Mesendoderm (in vitro differentiated cells): ENCODE data around the gene ZBTB39. TPM values are rescaled to one million over a fixed set of nuclear protein-coding genes. Genes with fewer than 3 reads are reported as not detected.
A peak's percentile ranks its signal among the peaks of the same experiment; 100 is the strongest.
"Not testable (repeated sequence)": the region's sequence is repeated elsewhere in the genome, so short reads cannot be mapped to it uniquely, and the experiment has no call there.

Experiments used
- DNase-seq: peaks from one replicate; pipeline ENCODE4 v3.0.0; 2013
- H2AK5ac ChIP-seq: 2 replicates; pipeline ENCODE4 v1.6.1; 2013; ENCODE audit warnings: low read length, inconsistent platforms
- H2BK120ac ChIP-seq: 2 replicates; pipeline ENCODE4 v1.6.1; 2013; ENCODE audit warnings: low read depth, mild to moderate bottlenecking, low read length, moderate library complexity, mixed read lengths
- H2BK15ac ChIP-seq: replicated peaks from 2 replicates; pipeline ENCODE4 v1.6.1; 2013; ENCODE audit warnings: low read depth, mild to moderate bottlenecking, moderate library complexity
- H2BK5ac ChIP-seq: 2 replicates; pipeline ENCODE4 v1.6.1; 2013; ENCODE audit warnings: low read length, inconsistent platforms
- H3K18ac ChIP-seq: 2 replicates; pipeline ENCODE4 v1.6.1; 2013; ENCODE audit warnings: mild to moderate bottlenecking, low read length, mixed read lengths
- H3K23ac ChIP-seq: one replicate; pipeline ENCODE4 v1.6.1; 2013; ENCODE audit warnings: low read length
- H3K27ac ChIP-seq: 2 replicates; pipeline ENCODE4 v1.5.1; 2013; ENCODE audit warnings: low read depth, mild to moderate bottlenecking, inconsistent platforms, low read length, moderate library complexity
- H3K27me3 ChIP-seq: 2 replicates; pipeline ENCODE4 v1.6.1; 2013; ENCODE audit warnings: low read length, control low read depth, mild to moderate bottlenecking, inconsistent platforms; ENCODE audit not compliant: insufficient read depth, poor library complexity
- H3K36me3 ChIP-seq: 2 replicates; pipeline ENCODE4 v1.6.1; 2013; ENCODE audit warnings: low read length, inconsistent platforms; ENCODE audit not compliant: control insufficient read depth, insufficient read depth
- H3K4ac ChIP-seq: one replicate; pipeline ENCODE4 v1.6.1; 2013; ENCODE audit warnings: low read depth, mild to moderate bottlenecking, low read length, moderate library complexity
- H3K4me1 ChIP-seq: 2 replicates; pipeline ENCODE4 v1.6.1; 2013; ENCODE audit warnings: low read depth, low read length, inconsistent platforms; ENCODE audit not compliant: control insufficient read depth
- H3K4me2 ChIP-seq: 2 replicates; pipeline ENCODE4 v1.6.1; 2013; ENCODE audit warnings: low read length
- H3K4me3 ChIP-seq: 2 replicates; pipeline ENCODE4 v1.5.1; 2013; ENCODE audit warnings: mild to moderate bottlenecking, low read length
- H3K56ac ChIP-seq: one replicate; pipeline ENCODE4 v1.6.1; 2013; ENCODE audit warnings: low read length
- H3K79me1 ChIP-seq: 2 replicates; pipeline ENCODE4 v1.6.1; 2013; ENCODE audit warnings: low read length, inconsistent platforms
- H3K79me2 ChIP-seq: 2 replicates; pipeline ENCODE4 v1.6.1; 2013; ENCODE audit warnings: mild to moderate bottlenecking, low read length; ENCODE audit not compliant: control insufficient read depth, insufficient read depth
- H3K9ac ChIP-seq: 2 replicates; pipeline ENCODE4 v1.6.1; 2013; ENCODE audit warnings: low read length, inconsistent platforms
- H4K5ac ChIP-seq: one replicate; pipeline ENCODE4 v1.6.1; 2013; ENCODE audit warnings: low read length
- H4K8ac ChIP-seq: one replicate; pipeline ENCODE4 v1.6.1; 2013; ENCODE audit warnings: low read depth, mild to moderate bottlenecking, control low read depth, low read length, moderate library complexity
- WGBS: extraction: QIAGEN DNeasy Blood & Tissue Kit; methylation state at CpG from one replicate; pipeline ENCODE4 v1.1.7; 2013; ENCODE audit warnings: low lambda C conversion rate, missing lambda C conversion rate; ENCODE audit not compliant: insufficient coverage; ENCODE audit errors: extremely low coverage; 5-methylcytosine and 5-hydroxymethylcytosine counted together
- polyA plus RNA-seq, 2 experiments: library from polyadenylated mRNA; stranded (reverse); fragments of 200-250 nt; gene quantifications; one replicate each; pipeline ENCODE4 v1.2.3, GENCODE V29; 2013

Gene ZBTB39, protein sequence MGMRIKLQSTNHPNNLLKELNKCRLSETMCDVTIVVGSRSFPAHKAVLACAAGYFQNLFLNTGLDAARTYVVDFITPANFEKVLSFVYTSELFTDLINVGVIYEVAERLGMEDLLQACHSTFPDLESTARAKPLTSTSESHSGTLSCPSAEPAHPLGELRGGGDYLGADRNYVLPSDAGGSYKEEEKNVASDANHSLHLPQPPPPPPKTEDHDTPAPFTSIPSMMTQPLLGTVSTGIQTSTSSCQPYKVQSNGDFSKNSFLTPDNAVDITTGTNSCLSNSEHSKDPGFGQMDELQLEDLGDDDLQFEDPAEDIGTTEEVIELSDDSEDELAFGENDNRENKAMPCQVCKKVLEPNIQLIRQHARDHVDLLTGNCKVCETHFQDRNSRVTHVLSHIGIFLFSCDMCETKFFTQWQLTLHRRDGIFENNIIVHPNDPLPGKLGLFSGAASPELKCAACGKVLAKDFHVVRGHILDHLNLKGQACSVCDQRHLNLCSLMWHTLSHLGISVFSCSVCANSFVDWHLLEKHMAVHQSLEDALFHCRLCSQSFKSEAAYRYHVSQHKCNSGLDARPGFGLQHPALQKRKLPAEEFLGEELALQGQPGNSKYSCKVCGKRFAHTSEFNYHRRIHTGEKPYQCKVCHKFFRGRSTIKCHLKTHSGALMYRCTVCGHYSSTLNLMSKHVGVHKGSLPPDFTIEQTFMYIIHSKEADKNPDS
- polyA plus RNA-seq (2013, experiment 1 of 2) = 11.5 TPM
- 11.2 TPM for polyA plus RNA-seq (2013, experiment 2 of 2)

DNA sequence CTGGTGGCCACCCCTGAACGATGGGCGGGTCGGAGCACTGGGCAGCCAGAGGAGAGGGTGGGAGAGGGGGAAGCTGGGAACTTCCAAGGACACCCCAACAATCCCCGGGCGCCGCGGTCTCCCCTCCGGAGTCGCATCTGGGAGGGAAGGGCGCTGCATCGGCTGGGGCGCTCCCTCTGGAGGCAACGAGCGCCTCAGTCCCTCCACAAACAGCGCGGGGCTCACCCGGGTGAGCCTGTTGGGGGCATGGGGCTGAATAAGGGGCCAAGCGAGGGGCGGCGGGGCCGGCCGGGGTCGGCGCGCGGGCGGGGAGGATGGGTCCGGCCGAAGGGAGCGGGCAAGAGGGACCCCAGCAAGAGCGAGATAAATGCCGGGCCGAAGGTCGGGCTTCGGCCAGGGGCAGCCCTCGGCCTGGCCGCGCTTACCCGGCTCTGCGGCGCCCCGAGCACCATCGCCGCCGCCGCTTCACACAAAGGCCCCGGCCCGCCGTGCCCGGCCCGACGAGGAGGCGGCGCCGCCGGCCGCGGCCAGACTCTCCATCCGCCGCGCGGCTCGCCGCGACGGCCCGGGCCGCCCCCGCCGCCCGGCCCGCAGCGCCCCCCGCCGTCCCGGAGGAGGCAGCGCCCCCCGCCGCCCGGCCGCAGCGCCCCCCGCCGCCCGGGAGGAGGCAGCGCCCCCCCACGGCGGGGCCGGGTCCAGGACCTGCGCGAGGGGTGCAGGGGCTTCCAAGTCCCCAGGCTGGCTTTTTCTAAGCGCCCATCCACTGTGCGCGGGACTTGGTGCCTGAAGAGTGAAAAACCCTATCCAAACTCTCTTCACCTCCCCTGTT is at the start of gene ZBTB39:
TSS of gene ZBTB39 (minus strand) at position 567 of the 829 bp plus-strand sequence. CDS start 1,629 bp downstream, outside the sequence.
- no peak within 1 kb of the TSS for H2AK5ac ChIP-seq
- H3K4me3 ChIP-seq = peak within 1 kb of the TSS; percentile 80
- H2BK120ac ChIP-seq = peak within 1 kb of the TSS; percentile 5
- H3K27ac ChIP-seq = no peak within 1 kb of the TSS
- H3K23ac ChIP-seq = no peak within 1 kb of the TSS
- peaks cover 23% of the 10 kb centered on the region for H3K79me2 ChIP-seq
- WGBS = no CpG with 5 or more reads among the region's 94 CpGs
- no peak within 1 kb of the TSS for H2BK15ac ChIP-seq
- peak; percentile 59 for DNase-seq
- no peaks in the 10 kb centered on the region for H3K4me1 ChIP-seq
- no peak within 1 kb of the TSS for H4K5ac ChIP-seq
- H3K18ac ChIP-seq = peak within 1 kb of the TSS; percentile 52
- no peaks in the 10 kb centered on the region for H3K27me3 ChIP-seq
- peak within 1 kb of the TSS; percentile 29 for H3K4ac ChIP-seq
- no peak within 1 kb of the TSS for H2BK5ac ChIP-seq
- peaks cover 9% of the 10 kb centered on the region for H3K36me3 ChIP-seq
- H3K4me2 ChIP-seq = peak within 1 kb of the TSS; percentile 84
- H3K79me1 ChIP-seq = peaks cover 12% of the 10 kb centered on the region
- peak within 1 kb of the TSS; percentile 81 for H4K8ac ChIP-seq
- peak within 1 kb of the TSS; percentile 89 for H3K9ac ChIP-seq
- peak within 1 kb of the TSS; percentile 89 for H3K56ac ChIP-seq

DNA sequence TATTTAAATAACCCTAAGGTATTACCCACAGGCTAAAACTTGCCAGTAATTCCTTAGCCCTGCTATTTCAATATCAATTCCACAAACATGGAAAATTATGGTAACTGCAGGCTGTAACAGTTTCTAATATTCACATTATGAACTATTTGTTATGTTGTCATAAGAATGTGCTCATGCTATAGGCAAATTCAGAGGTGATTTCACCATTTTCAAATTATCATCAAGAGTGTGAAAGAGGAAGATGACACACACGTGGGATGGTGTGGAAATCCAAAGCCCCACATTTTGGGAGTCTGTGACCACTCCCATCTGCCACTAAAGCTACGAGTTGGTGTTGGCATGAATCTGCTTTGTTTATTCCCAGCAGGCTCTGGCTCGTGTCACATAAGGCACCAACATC is 49.5 kb upstream of the ZBTB39 start:
- H3K79me2 ChIP-seq = no peaks in the 10 kb centered on the region
- H3K23ac ChIP-seq = no peak overlapping the region
- H3K4ac ChIP-seq = no peak overlapping the region
- no peak overlapping the region for H3K9ac ChIP-seq
- no peak overlapping the region for H3K27ac ChIP-seq
- H2BK120ac ChIP-seq = no peak overlapping the region
- no peaks in the 10 kb centered on the region for H3K79me1 ChIP-seq
- no peak overlapping the region for H3K18ac ChIP-seq
- no peaks in the 10 kb centered on the region for H3K27me3 ChIP-seq
- H2BK5ac ChIP-seq = no peak overlapping the region
- H3K4me3 ChIP-seq = no peak overlapping the region
- no peak overlapping the region for H4K8ac ChIP-seq
- DNase-seq = no peak
- no peak overlapping the region for H3K4me2 ChIP-seq
- H4K5ac ChIP-seq = no peak overlapping the region
- H2BK15ac ChIP-seq = no peak overlapping the region
- H3K36me3 ChIP-seq = peaks cover 14% of the 10 kb centered on the region
- H3K4me1 ChIP-seq = no peaks in the 10 kb centered on the region
- H2AK5ac ChIP-seq = no peak overlapping the region
- no peak overlapping the region for H3K56ac ChIP-seq
- no CpG with 5 or more reads among the region's 3 CpGs for WGBS

DNA sequence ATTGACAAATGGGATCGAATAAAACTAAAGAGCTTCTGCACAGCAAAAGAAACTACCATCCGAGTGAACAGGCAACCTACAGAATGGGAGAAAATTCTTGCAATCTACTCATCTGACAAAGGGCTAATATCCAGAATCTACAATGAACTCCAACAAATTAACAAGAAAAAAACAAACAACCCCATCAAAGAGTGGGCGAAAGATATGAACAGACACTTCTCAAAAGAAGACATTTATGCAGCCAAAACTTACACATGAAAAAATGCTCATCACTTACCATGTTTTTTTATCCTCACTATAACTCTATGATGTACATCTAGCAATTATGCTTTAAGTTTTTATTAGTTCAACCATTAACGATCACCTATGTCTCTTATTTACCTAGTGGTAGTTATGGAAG is 47.6 kb upstream of the ZBTB39 start:
- H3K79me2 ChIP-seq, H3K18ac ChIP-seq, H3K4me2 ChIP-seq, H2BK15ac ChIP-seq, H2BK5ac ChIP-seq, H3K4ac ChIP-seq, H3K23ac ChIP-seq, H4K5ac ChIP-seq, H3K56ac ChIP-seq, H3K4me1 ChIP-seq, H4K8ac ChIP-seq, H3K9ac ChIP-seq, H3K27ac ChIP-seq, H3K36me3 ChIP-seq, DNase-seq, H2AK5ac ChIP-seq, H3K79me1 ChIP-seq, H2BK120ac ChIP-seq, H3K4me3 ChIP-seq, H3K27me3 ChIP-seq: not testable (repeated sequence)
- no CpG with 5 or more reads among the region's 4 CpGs for WGBS

DNA sequence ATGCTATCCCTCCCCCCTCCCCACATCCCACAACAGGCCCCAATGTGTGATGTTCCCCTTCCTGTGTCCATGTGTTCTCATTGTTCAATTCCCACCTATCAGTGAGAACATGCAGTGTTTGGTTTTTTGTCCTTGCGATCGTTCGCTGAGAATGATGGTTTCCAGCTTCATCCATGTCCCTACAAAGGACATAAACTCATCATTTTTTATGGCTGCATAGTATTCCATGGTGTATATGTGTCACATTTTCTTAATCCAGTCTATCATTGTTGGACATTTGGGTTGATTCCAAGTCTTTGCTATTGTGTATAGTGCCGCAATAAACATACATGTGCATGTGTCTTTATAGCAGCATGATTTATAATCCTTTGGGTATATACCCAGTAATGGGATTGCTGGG is 46.8 kb upstream of the ZBTB39 start:
- not testable (repeated sequence) for H3K79me1 ChIP-seq, H3K79me2 ChIP-seq, H3K27me3 ChIP-seq, H3K36me3 ChIP-seq, H2BK120ac ChIP-seq, H3K4me2 ChIP-seq, H4K5ac ChIP-seq, H3K56ac ChIP-seq, H3K4ac ChIP-seq, H2AK5ac ChIP-seq, H2BK15ac ChIP-seq, H3K27ac ChIP-seq, H3K4me1 ChIP-seq, H3K4me3 ChIP-seq, H2BK5ac ChIP-seq, H4K8ac ChIP-seq, DNase-seq, H3K9ac ChIP-seq, H3K18ac ChIP-seq, H3K23ac ChIP-seq
- WGBS = no CpG with 5 or more reads among the region's 4 CpGs

DNA sequence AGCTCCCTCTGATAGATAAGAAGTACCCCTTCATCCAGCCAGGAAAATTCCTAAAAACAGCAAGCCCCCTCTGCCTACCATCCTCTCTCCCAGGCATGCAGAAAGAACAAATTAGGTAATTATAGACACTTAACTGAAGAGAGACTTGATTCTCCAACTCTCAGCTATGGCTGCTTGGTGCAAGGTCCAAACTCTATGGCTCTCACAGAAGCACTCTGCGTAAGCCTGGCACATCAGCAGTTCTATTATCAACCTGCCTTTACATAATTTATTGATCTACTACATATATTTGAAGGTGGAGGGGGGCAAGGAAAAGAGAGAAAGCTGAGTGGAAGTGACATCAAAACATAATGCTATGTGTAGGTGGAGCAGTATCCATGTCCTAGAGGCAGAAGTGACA is 44.7 kb upstream of the ZBTB39 start:
- H3K4me3 ChIP-seq = no peak overlapping the region
- H3K27ac ChIP-seq = no peak overlapping the region
- no peak overlapping the region for H4K5ac ChIP-seq
- H4K8ac ChIP-seq = no peak overlapping the region
- no peaks in the 10 kb centered on the region for H3K4me1 ChIP-seq
- H3K23ac ChIP-seq = no peak overlapping the region
- H3K79me2 ChIP-seq = no peaks in the 10 kb centered on the region
- no peak overlapping the region for H2BK120ac ChIP-seq
- no peak overlapping the region for H3K18ac ChIP-seq
- H3K4ac ChIP-seq = no peak overlapping the region
- WGBS = no CpG with 5 or more reads among the region's 1 CpG
- no peaks in the 10 kb centered on the region for H3K79me1 ChIP-seq
- H3K4me2 ChIP-seq = no peak overlapping the region
- H3K56ac ChIP-seq = no peak overlapping the region
- H2BK15ac ChIP-seq = no peak overlapping the region
- H2BK5ac ChIP-seq = no peak overlapping the region
- peaks cover 2% of the 10 kb centered on the region for H3K27me3 ChIP-seq
- no peak overlapping the region for H2AK5ac ChIP-seq
- no peak for DNase-seq
- H3K36me3 ChIP-seq = no peaks in the 10 kb centered on the region
- no peak overlapping the region for H3K9ac ChIP-seq
